CD4-positive, alpha-beta T cell treated with Interferon alpha-2 for 1 hour (primary cell): ENCODE measurements around the gene SYT11.
A peak's percentile ranks its signal among the peaks of the same experiment; 100 is the strongest.
"Not testable (repeated sequence)": the region's sequence is repeated elsewhere in the genome, so short reads cannot be mapped to it uniquely, and the experiment has no call there.

Experiments used
- DNase-seq, 2 donors: peaks; one replicate each; pipeline ENCODE4 v3.0.0-alpha.2; 2020 to 2022

The SYT11 gene

DNA sequence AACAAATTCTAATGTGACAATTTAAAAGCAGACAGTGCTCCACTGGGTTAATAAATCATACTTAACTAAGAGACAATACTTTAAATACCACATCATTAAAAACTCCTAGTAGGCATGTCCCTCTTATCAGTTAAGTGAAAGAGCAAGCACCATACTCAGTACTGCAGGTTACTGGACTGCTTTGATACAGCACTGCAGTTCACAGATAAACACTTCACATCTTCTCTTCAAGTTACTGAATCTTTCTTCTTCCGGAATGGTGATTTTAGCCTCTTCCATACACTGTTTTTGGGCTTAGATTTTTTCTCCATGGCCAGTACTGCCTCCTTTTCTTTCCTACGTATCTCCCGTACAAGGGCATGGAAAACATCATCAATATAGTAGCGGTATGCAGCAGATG is 40.8 kb downstream of the SYT11 start:
- no peak for DNase-seq

DNA sequence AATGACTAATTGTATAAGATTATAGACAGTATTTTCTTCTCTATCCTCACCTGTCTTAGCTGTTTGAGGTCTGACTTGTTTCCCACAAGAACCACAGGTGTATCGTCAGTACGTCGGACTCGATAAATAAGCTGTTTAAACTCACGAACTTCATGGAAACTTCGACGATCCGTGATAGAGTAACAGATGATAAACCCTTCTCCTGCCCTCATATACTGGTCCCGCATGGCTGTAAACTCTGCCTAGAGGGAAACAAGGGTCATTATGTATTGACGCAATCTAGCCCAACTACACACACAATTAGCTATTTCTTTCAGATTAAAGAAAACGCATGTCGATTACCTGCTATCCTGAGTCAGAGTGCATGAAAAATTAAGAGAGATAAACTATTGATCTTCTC is 44.9 kb downstream of the SYT11 start:
- DNase-seq: no peak

DNA sequence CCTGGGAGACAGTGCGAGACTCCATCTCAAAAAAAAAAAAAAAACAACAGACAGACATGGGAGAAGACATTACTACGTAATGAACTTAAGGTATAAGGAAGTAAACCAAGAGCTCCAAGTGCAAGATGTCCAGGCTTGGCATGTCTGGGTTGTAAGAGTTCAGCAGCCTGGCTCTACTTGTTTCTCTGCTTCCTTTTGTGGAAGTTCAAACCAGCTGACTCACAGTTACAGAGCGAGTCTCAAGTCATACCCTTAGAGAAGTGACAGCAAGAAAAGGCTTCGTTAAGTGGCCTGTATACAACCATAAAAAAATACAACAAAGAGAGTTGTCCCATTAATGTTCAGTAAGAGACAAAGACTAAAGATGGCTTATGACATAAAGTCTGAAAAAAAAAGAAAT is 50.5 kb downstream of the SYT11 start:
- DNase-seq: peak; percentile 24 to 37

DNA sequence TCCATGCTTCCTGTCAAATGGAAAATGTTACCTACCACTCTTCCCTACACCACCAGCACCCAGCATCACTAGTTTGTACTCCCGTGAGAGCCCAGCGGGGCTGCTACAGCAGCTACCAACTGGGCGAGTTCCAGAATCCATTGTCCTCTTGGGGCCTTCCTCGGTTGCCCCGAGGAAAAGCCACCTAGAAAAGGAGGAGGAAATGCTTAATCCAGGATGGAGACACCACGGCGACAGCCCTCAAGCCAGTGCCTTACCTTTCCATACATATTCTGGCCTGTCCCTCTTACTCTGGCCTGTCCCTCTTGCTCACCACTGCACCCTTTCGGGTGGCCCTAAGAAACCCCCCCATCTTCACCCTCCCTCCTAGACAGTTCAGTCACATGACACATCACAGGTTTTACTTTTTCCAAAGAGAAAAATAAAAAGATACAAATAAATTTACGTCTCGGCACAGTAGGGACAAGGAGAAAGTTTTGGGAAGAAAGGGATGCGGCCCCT is 51.3 kb downstream of the SYT11 start:
- DNase-seq: peak in 1 of 2 donors; percentile 38

DNA sequence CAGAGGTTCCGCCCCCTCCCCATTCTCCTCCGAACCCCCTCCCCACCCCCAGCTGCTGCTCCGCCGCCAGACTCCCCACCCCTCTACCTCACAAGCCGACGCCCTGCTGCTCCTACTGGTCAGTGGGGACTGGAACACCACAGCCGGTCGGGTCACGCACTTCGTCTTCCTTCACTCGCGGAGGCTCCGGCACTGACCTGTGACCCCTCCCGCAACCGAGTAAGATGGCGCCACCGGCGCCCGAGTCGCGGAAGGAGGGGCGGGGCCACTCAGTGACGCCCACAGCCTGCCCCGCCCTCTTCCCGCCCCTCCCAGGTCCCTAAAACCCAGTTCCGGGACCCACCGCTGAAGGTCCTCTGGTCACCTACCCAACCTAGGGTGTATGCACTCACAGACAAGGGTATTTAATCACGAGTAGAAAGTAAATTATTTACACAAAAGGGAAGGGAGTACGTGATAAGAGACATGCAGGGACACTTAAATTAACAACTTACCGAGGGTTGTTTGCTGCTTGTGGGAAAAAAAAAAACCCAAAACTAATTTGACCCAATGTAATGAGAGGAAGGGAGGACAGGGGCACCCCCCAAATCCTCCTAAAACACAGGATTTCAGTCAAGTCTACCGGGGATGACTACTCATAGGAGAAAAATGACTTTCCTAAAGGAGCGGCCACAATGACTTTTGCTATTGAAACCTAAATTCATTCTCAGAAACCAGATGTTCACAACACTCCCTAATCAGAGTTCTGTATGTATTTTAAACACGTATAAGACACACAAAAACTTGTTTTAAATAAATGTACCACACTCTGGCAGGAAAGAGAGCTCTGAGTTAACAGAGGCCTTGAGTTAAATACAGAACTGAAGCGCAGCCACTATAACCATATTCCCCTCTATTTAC is 52.0 kb downstream of the SYT11 start, which contains the start of gene RIT1:
TSS of gene RIT1 (minus strand) at position 194 of the 900 bp plus-strand sequence. CDS start 588 bp downstream, outside the sequence.
- peak; percentile 85 to 90 for DNase-seq

DNA sequence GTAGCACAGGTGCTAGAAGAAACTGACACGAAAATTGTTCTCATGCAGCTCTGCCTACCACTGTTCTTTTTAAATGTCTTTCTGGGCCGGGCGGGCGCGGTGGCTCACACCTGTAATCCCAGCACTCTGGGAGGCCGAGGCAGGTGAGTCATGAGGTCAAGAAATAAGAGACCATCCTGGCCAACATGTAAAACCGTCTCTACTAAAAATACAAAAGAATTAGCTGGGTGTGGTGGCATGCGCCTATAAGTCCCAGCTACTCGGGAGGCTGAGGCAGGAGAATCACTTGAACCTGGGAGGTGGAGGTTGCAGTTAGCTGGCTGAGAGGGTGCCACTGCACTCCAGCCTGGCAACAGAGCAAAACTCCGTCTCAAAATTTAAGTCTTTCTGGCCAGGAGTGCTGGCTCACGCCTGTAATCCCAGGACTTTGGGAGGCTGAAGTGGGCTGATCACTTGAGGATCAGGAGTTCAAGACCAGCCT is 52.7 kb downstream of the SYT11 start:
- no peak for DNase-seq

GRCh38 chr1:155913969-155914757 is 54.8 kb downstream of the SYT11 start:
- DNase-seq: no peak

DNA sequence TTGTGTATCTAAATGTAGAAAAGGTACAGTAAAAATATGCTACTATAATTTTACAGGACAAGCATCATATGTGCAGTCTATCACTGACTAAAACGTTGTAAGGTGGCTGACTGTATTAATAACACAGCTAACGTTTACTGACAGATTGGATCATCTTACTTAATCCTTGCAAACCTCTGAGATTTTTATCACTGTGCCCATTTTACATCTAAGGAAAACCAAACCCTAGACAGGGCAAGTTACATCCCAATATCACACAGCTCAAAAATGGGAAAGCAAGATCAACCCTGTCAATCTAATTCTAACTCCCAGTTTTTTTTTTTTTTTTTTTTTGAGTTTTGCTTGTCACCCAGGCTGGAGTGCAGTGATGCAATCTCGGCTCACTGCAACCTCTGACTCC is 59.3 kb downstream of the SYT11 start:
- DNase-seq: no peak

- DNase-seq: no peak
Measured at GRCh38 chr1:155919801-155920200, 60.4 kb downstream of the SYT11 start.

DNA sequence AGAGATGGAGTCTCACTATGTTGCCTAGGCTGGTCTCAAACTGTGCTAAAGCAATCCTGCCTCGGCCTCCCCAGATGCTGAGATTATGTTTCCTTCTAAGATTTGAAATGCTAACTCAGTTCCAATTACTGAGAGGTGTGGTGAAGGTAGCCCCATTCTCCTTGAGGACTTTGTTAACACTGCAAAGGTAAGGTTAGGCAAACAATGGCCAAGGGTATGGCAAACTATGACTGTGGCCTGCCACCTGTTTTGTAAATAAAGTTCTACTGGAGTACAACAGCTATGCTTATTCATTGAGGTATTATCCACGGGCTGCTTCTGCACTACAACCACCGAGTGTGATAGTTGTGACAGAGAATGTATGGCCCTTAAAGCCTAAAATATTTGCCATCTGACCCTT is 61.4 kb downstream of the SYT11 start:
- no peak for DNase-seq

DNA sequence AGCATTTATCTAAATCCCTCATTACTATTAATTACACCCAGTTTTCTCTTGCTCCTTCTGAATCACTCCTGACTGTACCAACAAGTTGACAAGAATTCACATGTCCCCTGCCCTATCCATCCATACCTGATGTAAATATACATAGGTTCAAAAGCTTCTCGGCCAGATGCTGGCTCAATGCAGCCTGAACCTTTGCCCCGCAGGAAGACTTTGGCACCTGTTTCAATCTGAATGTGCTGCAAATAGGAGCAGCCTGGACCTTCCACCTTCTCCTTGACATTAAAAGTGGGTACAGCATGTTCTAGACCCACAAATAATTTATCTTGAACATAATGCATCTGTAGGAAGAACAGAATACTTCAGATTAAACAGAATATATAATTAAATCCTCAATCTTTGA is 66.1 kb downstream of the SYT11 start:
- no peak for DNase-seq

DNA sequence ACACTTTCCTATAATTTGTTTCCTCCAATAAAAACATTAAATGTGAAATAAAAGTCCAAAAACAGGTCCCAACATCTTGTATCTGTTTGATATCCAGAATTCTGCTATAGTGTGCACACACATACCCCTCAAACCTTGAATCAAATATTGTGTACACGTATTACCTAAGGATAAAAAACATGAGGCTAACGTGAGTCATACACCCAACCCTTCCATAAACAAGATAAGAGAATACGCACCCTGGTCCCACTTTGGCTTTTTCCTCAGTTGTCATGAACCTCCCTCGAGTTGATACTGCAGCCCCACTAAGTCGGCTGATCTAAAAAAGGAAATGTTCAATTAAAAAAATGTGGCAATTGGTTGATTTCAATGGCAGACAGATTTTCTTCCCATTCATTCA is 69.7 kb downstream of the SYT11 start:
- DNase-seq: no peak

- not testable (repeated sequence) for DNase-seq
Measured at GRCh38 chr1:155930725-155931124, 71.4 kb downstream of the SYT11 start.

GRCh38 chr1:155931332-155932038 is 72.1 kb downstream of the SYT11 start:
- DNase-seq: no peak

GRCh38 chr1:155932081-155932480 is 72.7 kb downstream of the SYT11 start:
- no peak for DNase-seq

DNA sequence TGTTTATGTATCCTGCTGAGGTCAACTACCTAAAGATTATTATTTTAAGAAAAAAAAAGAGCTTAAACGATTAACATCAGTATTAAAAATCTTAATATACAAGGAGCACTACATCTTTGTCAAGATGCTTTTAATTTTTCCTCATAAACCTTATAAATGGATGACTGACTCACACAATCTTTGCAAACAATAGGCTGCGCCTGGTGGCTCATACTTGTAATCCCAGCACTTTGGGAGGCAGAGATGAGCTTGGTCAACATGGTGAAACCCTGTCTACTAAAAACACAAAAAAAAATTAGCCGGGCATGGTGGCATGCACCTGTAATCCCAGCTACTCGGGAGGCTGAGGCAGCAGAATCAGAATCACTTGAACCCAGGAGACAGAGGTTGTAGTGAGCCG is 73.1 kb downstream of the SYT11 start:
- no peak for DNase-seq

- peak in 1 of 2 donors; percentile 11 for DNase-seq
Measured at GRCh38 chr1:155933591-155934096, 74.3 kb downstream of the SYT11 start.

- peak; percentile 97 to 98 for DNase-seq
Measured at GRCh38 chr1:155934097-155934935, 74.9 kb downstream of the SYT11 start, which contains the start of gene KHDC4. KHDC4 (minus strand) TSS chr1:155934413; CDS start chr1:155934373, 40 bp downstream.
